ES-I3 (cell line): ENCODE measurements around the gene APLF.
"Not testable (repeated sequence)": the region's sequence is repeated elsewhere in the genome, so short reads cannot be mapped to it uniquely, and the experiment has no call there.

ENCODE experiments used
- H3K36me3 ChIP-seq: 2 replicates; pipeline ENCODE4 v1.6.1; 2013; ENCODE audit warnings: mild to moderate bottlenecking, low read length, control low read depth, moderate library complexity; ENCODE audit not compliant: insufficient read depth
- H3K4me1 ChIP-seq: 2 replicates; pipeline ENCODE4 v1.6.1; 2013; ENCODE audit warnings: mild to moderate bottlenecking, control low read depth, low read length; ENCODE audit not compliant: insufficient read depth
- H3K9ac ChIP-seq: 2 replicates; pipeline ENCODE4 v1.6.1; 2013; ENCODE audit warnings: low read depth, mild to moderate bottlenecking, low read length, moderate library complexity
- H3K9me3 ChIP-seq: 2 replicates; pipeline ENCODE4 v1.6.1; 2013; ENCODE audit warnings: mild to moderate bottlenecking, low read length, moderate library complexity; ENCODE audit not compliant: control insufficient read depth, insufficient read depth

The APLF gene

DNA sequence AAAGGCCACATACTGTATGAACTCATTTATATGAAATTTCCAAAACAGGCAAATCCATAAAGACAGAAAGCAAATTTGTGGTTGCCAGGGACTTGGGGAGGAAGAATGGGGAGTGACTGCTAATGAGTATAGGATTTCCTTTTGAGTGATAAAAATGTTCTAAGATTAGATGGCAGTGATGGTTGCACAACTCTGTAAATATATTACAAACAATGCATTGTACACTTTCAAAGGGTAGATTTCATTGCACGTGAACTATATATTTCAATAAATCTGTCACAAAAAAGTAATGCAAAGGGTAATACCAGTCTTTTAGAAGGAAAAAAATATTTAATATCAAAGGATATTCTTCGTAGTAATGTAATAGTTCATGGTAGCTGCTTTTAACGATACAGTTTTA is 112.3 kb downstream of the APLF start:
- Histone ChIP-seq H3K4me1 (no peaks in the 10 kb centered on the region), H3K9ac (no peak overlapping the region), H3K36me3 (no peaks in the 10 kb centered on the region), H3K9me3 (no peaks in the 10 kb centered on the region)

DNA sequence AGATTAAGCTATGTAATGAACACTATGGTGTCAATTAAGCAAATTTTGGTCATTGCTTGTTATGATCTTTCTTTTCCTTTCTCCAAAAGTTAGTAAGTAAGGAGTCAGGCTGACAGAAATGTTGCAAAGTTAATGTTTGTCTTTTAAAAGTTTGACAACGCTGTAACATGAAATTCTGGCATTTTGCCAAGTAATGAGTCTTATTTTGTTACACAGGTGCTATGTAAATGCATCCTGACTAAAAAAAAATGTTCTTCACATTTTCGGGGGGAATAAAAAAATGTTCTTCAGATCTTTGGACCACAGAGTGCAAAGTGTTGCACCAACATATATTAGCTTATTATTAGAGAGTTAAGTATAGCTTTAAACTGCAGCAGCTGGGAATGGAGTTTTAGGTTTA is 121.2 kb downstream of the APLF start:
- no peaks in the 10 kb centered on the region for H3K4me1 ChIP-seq
- no peaks in the 10 kb centered on the region for H3K9me3 ChIP-seq
- H3K36me3 ChIP-seq, result no peaks in the 10 kb centered on the region
- no peak overlapping the region for H3K9ac ChIP-seq

DNA sequence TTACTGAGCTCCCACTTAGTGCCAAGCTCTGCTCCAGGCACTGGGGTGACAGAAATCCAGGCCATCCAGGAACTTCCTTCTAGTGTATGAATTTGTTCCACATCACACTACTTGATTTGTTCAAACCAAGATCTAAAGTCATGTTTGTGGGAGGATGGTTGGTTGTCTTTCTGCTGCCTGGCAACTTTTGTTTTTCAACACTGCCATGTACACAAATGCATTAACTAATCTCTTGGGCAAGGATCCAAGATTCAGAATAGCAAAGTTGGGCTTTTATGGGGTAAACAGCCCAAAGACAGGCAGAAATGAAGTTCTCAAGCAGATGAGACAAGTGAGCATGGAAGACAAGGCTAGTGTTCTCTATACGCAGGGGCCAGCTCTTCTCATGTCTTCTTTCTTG is 122.6 kb downstream of the APLF start:
- H3K9me3 ChIP-seq, result no peaks in the 10 kb centered on the region
- no peak overlapping the region for H3K9ac ChIP-seq
- no peaks in the 10 kb centered on the region for H3K4me1 ChIP-seq
- H3K36me3 ChIP-seq, result no peaks in the 10 kb centered on the region

DNA sequence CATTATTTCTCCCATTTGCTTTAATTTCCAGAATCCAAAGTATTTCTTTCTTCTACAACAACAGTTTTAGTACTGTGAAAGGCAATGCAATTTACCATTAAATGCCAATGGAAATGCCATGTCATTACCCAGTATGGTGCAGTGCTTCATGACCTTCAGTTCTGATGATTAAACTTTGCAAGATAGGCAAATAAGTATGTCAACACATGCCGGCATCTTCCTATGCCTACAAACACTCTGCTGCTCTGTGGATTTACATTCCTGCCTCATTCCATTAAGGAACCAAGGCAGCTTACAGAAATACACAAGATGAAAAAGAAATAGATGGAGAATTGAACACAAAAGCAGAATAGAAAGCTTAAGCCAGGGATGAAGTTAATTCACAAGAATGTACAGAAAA is 123.3 kb downstream of the APLF start:
- Histone ChIP-seq H3K9me3 (no peaks in the 10 kb centered on the region), H3K36me3 (no peaks in the 10 kb centered on the region), H3K9ac (no peak overlapping the region), H3K4me1 (no peaks in the 10 kb centered on the region)

DNA sequence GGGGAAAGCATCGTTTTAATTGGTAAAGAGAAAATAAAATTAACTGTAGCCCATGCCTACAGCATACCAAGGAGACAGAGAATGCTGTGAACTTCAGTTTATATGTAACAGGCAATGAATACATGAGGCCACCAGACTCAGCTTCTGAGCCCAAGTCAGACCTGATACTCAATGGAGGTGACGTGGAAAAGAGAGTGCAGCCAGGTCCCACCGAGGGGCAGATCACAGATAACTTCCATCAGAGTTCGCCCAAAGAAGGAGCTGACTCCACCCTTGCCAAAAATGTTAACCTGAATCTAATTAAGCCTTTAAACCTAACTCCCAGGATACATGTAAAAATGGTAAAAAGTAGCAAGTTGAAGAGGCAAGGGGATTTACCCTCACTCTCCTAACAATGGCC is 123.8 kb downstream of the APLF start:
- no peaks in the 10 kb centered on the region for H3K9me3 ChIP-seq
- H3K9ac ChIP-seq, result no peak overlapping the region
- no peaks in the 10 kb centered on the region for H3K4me1 ChIP-seq
- no peaks in the 10 kb centered on the region for H3K36me3 ChIP-seq

DNA sequence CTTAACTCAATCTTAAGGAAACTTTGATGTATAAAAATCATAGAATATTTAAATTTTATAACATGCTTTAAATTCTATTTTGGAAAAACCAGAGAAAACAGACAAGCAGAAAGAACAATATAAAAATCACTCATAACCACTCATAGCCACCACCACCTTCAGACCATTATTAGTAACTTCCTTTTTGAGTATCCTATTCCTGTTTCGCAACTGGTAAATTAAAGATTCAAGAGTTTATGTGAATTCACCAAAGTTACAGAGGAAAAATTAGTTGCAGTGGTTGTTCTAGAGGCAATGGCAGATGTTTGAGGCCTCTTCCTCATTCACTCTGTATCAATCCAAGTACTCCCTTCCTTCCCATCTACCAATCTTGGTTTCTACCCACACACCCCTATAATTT is 126.7 kb downstream of the APLF start:
- Histone ChIP-seq H3K9ac (no peak overlapping the region), H3K36me3 (no peaks in the 10 kb centered on the region), H3K9me3 (no peaks in the 10 kb centered on the region), H3K4me1 (no peaks in the 10 kb centered on the region)

DNA sequence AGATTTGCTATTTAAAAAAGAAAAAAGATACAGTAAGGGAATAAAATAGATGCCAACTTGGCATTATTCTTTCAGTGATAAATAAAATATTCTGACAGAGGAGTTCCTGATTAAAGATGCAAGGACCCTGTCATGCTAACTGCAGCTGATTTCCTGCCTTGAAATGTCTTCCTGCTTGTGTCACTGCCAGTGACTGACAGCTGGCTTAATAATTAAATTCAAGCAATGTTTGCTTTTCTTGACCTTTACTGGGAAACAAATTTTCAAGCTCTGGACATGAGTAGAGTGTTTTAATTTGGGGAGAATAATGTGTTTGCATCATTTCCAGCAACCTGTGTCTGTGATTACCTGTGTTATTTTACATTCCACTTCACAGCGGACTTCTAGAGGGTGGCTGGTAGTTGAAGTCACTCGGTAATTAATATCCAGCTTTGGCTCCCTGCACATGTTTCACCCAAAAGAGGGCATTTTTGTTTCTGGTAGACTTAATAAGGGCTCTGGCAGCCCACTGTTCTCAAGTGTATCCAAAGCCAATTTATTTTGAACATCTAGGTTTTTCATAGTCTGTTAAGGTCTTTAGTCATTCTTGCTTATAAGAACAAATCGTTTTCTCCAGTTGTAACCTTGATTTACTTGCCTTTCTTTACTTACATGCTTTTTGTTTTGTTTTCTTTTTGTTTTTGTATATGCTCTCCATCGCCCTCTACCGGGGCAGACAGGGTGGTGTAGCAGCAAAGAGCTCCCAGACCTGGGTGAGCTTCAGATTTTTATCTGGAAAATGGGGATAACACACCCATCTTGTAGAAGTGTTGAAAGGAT is 127.5 kb downstream of the APLF start:
- no peak overlapping the region for H3K9ac ChIP-seq
- H3K4me1 ChIP-seq, result no peaks in the 10 kb centered on the region

DNA sequence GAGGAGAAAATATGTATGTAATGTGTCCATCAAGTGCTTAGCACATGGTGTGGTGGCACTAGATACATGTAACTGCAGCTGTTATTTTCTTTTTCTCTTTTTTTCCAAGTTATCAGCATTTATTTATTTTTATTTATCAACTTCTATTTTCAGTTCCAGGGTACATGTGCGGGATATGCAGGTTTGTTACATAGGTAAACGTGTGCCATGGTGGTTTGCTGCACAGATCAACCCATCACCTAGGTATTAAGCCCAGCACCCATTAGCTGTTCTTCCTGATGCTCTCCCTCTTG is 128.1 kb downstream of the APLF start:
- not testable (repeated sequence) for H3K9me3 ChIP-seq, H3K9ac ChIP-seq, H3K36me3 ChIP-seq, H3K4me1 ChIP-seq

More for the DNA sequence above, 127.5 kb downstream of the APLF start:
- Histone ChIP-seq H3K36me3 (no peaks in the 10 kb centered on the region), H3K9me3 (no peaks in the 10 kb centered on the region)

DNA sequence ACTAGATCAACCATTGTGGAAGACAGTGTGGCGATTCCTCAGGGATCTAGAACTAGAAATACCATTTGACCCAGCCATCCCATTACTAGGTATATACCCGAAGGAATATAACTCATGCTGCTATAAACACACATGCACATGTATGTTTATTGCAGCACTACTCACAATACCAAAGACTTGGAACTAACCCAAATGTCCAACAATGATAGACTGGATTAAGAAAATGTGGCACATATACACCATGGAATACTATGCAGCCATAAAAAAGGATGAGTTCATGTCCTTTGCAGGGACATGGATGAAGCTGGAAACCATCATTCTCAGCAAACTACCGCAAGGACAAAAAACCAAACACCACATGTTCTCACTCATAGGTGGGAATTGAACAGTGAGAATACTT is 133.1 kb downstream of the APLF start:
- not testable (repeated sequence) for H3K4me1 ChIP-seq, H3K36me3 ChIP-seq, H3K9me3 ChIP-seq, H3K9ac ChIP-seq

DNA sequence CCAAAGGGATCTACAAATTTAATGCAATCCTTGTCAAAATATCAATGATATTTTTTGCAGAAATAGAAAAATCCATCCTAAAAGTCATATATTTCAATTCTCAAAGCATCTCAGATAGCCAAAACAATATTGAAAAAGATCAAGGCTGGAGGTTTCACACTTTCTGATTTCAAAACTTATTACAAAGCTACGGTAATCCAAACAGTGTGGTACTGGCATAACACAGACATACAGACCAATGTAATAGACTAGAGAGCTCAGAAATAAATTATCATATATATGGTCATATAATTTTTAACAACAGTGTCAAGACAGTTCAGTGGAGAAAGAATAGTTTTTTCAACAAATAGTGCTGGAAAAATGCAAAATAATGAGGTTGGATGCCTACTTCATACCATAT is 135.7 kb downstream of the APLF start:
- Histone ChIP-seq H3K4me1 (no peaks in the 10 kb centered on the region), H3K9ac (no peak overlapping the region), H3K36me3 (no peaks in the 10 kb centered on the region), H3K9me3 (no peaks in the 10 kb centered on the region; the same call in 1 of the 2 replicates)

DNA sequence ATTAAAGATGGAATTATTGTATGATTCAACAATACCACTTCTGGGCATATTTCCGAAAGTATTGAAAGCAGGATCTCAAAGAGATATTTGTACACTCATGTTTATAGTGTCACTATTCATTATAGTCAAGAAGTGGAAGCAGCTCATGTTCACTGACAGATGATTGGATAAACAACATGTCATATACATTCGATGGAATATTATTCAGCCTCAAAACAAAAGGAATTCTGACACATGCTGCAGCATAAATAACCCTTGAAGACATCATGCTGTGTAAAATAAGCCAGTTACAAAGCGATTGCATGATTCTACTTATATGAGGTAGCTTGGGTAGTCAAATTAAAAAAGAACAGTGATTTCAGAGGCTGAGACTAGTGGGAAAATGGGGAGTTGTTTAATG is 136.7 kb downstream of the APLF start:
- no peaks in the 10 kb centered on the region for H3K36me3 ChIP-seq
- H3K4me1 ChIP-seq, result no peaks in the 10 kb centered on the region
- no peak overlapping the region for H3K9ac ChIP-seq
- H3K9me3 ChIP-seq, result no peaks in the 10 kb centered on the region; the same call in 1 of the 2 replicates

DNA sequence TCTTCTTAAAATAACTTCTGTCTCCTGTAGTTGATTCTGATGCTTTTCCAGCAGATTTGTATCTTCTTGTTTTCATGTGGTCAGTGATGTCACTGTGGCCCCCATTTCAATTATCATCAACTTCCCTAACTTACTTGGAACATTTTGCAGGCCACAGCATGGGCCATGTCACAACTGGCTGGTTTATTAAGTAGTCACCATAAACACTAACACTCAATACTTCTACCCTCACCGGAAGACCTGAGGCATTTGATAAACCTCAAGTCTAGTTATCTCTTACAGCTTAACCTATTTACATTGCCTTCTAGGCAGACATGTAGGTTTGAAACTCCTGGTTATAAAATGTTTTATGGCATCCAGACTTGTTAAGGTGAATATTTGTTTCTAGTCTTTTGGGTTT is 138.6 kb downstream of the APLF start:
- no peak overlapping the region for H3K9ac ChIP-seq
- no peaks in the 10 kb centered on the region; the same call in 1 of the 2 replicates for H3K9me3 ChIP-seq
- no peaks in the 10 kb centered on the region for H3K4me1 ChIP-seq
- no peaks in the 10 kb centered on the region for H3K36me3 ChIP-seq

DNA sequence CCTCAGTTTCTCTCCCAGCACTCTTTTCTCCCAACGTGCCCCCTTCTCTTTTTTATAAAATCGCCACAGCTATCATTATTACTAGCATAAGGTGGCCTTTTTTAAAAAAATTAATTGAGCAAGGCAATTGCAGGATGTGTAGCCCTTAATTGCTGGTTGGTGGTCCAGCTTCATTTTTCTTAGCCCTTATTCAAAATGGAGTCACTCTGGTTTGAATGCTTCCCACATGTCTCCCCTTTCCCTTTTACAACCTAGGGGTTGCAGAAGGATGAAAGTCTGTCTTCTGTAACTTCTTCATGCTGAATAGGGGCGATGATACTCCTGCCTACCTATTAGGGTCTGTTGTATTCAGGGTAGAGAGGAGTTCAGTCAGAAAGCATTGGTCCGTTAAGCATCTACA is 139.4 kb downstream of the APLF start:
- H3K9ac ChIP-seq, result no peak overlapping the region
- no peaks in the 10 kb centered on the region; the same call in 1 of the 2 replicates for H3K9me3 ChIP-seq
- no peaks in the 10 kb centered on the region for H3K4me1 ChIP-seq
- H3K36me3 ChIP-seq, result no peaks in the 10 kb centered on the region

DNA sequence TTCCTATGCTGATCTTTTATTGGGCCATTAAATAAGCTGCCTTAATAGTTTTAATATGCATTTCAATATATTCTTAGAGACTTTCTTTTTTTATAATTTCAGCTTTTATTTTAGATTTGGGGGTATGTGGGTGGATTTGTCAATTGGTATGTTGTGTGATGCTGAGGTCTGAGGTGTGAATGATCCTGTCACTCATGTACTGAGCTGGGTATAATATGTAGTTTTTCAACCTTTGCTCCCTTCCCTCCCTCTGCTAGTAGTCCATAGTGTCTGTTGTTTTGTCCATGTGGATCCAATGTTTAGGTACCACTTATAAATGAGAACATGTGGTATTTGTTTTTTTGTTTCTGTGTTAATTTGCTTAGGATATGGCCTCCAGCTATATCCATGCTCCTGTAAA is 140.5 kb downstream of the APLF start:
- Histone ChIP-seq H3K4me1 (no peaks in the 10 kb centered on the region), H3K9ac (no peak overlapping the region), H3K9me3 (no peaks in the 10 kb centered on the region), H3K36me3 (no peaks in the 10 kb centered on the region)

DNA sequence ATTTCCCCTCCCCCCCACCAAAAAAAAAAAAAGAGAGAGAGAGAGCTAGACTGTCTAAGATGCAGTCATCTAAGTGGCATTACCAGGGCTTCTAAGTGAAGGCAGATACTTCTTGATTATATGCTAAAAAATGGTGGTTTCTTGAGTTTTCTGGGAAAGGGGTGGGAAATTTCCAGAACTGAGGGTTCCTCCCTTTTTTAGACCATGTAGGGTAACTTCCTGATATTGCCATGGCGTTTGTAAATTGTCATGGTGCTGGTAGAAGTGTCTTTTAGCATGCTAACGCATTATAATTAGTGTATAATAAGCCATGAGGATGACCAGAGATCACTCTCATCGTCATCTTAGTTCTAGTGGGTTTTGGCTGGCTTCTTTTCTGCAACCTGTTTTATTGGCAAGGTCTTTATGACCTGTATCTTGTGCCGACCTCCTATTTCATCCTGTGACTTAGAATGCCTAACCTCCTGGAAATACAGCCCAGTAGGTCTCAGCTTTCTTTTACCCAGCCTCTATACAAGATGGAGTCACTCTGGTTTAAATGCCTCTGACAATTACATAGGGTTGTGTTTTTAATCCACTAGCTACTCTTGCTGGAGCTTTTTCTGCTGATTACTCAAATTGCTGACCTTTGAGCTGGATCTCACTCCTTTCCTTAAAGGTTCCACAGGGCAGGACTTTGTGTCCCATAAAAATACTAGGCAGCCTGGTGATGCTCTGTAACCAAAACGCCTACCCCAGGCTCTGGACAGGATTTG is 145.6 kb downstream of the APLF start:
- Histone ChIP-seq H3K4me1 (no peaks in the 10 kb centered on the region), H3K9me3 (no peaks in the 10 kb centered on the region), H3K9ac (no peak overlapping the region)

More for the DNA sequence above, 145.6 kb downstream of the APLF start:
- H3K36me3 ChIP-seq, result no peaks in the 10 kb centered on the region
